ENCODE data around the gene GNG4.

Gene GNG4

DNA sequence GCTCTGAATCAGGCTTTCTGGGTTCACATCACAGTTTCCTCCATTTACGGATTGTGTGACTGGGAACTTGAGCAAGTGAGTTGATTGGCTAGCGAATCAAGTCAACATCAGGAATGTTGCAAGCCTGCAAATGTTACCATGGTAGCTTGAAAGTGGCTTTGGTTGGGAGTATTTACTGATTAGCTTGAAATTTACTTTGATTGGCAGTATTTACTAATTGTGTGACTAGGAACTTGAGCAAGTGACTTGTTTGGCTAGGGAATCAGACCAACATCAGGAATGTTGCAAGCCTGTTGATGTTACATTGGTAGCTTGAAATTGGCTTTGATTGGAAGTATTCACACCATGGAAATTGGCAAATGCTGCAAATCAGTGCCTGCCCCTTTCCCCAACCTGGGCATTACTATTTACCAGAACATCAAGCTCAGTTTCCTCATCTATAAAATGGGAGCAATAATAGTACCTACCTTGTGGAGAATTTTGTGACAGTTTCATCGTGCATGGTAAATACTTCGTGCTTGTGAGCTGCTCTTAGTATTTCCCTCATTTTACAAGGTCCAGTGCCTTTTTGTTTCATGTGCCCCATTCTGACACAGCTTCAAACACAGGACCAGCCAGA lies 122.3 kb downstream of the GNG4 start:
- DNase-seq = no peak

DNA sequence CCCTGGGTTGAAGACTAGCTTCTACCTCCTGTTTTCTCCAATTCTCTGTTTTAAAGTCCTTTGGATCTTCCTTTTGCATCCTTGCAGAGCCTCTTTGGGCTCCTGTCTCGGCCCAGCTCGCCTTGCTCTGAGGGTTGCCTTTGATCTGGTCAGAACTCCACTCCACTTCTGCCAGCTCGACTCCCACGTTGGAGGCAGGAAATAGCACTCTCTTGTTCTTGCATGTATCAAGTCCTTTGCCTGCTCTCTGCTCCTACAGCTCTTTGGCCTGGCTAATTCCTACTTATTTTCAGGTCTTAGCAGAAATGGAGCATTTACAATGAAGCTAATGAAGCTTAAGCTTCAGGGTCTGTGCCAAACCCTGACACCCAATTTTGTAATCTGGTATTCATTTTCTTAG lies 124.3 kb downstream of the GNG4 start:
- DNase-seq = no peak

DNA sequence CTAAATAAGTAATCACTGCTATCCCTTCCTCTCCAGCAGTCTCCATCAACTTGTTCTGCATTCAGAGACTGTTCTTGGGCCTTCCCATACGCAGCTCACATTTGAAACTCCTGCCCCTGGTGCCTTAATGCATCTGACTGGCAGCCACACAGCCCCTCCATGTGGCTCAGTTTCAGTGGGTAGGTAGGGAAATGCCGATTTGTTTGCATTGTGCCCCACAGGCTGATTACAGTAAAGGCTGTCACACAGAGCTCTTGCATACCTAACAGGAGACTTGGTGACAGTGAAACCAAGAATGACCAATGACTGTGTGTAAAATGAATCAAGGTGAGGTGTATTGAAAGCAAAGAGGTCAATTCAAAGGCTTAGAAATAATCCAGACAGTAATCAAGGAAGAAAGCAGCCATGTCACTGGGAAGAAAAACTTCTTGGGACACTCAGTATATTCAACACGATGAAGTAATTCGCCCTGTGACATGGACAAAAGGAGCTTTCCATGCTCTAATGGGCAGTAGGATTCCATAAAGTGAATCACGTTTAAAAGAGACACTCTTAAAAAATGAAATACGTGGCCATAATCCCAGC lies 132.6 kb downstream of the GNG4 start:
- DNase-seq = no peak

DNA sequence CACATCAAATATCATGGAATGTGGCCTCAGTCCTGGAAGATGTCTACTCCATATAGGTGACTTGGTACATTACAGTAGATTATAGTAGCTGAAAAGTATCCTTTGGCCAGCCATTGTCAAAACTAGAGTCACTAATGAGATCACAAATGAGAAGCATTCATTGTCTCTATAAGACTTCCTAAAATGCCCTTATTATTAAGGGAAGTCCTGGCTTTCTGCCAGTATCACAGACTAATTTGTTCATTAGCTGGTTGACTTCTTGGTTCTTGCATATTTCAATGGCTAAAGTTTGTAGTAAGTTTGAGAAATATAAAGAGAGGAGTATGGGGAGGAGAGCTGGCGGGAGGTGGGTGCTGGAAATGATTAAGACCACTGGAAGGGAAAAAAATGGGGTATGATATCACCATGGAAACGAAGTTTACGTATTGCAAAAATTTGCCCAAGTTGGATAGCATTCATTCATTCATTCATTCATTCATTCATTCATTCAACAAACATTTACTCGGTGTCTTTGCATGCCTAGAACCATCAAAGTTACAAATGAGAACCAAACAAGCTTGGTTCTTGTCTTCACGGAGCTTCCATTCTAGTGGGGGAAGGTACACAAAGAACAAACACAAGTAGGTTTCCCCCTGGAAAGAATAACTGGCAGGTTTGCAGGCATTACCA lies 133.6 kb downstream of the GNG4 start:
- no peak for DNase-seq

DNA sequence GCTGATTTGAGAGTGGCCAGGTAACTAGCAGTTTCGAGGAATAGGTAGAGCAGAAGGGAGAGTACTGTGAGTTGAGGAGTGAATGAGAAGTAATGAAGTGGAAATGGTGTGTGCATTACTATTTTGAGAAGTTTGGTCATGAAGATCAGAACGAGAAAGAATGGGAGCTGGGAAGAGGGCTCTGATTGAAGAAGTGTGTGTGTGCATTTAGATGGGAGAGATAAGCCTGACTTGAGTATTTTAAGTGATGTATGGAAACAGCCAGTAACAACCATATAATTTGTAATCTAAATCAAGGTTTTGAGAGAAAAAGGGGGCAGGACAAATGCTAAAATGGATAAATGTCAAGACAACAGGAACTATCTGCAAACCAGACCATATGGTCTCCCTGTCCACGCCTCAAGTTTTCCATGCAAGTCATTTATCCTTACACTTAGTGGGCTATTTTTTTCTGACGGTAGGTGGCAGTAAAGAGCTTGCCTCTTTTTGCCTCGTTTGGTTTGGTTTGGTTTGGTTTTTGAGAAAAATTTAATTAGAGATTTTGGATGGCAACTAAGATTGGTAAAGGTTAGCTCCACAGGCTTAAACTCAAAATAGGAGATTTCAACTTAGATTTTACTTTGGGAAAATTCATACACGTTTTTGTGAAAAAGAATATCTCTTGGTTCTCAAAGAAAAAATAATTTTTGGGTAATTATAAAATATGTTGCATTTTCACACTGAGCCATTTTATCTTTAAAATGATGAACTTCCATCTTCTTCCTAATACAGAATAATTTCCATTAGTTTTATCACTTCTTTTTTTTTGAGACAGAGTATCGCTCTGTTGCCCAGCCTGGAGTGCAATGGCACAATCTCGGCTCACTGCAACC lies 135.9 kb downstream of the GNG4 start:
- peak; percentile 63 to 78 for DNase-seq

- peak in 1 of 2 experiments; percentile 17 for DNase-seq
Measured at GRCh38 chr1:235511470-235512240, 137.9 kb downstream of the GNG4 start.

DNA sequence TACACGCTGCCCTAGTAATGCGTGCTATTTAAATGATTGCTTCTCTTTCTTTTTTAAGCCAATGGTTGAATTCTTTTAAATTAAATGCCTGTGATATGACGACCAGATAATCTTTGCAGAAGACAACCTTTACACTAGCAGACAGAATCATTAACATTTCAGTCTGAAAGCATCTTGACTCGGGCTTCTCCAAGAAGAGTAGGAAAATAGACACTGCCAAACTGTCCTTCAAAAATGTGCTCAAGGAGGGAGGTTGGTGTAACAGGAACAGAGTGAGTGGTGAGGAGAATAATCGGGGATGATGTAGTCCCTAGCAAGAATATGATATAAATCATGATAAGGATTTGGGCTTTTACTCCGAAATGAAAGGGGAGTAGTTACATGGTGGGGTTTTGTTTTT lies 138.8 kb downstream of the GNG4 start:
- DNase-seq = no peak

- DNase-seq = no peak
Measured at GRCh38 chr1:235507623-235508022, 142.0 kb downstream of the GNG4 start.

- peak; percentile 98 for DNase-seq
Measured at GRCh38 chr1:235504494-235505222, 144.9 kb downstream of the GNG4 start.

DNA sequence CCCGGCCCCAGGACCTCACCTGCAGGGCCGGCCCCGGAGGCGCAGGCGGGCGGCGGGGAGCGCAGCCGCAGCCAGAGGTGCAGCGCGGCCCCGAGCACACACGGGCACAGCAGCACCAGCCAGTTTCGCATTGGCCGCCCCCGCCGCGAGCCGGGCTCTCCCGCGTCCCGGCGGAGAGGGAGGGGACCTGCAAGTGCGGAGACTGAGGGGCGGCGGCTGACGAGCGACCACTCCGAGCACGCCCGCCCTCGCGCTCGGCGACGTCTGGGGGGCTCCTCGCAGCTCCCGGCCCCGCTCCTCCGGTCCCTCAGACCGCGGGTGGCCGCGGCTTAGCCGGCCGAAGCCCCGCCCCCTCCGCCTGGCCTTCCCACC lies 145.5 kb downstream of the GNG4 start, which contains the start of gene B3GALNT2:
B3GALNT2 (minus strand) TSS at position 331 of the 372 bp plus-strand sequence; CDS start at position 131, 200 bp downstream.
- DNase-seq = no peak

GRCh38 chr1:235503403-235504121 lies 146.0 kb downstream of the GNG4 start:
- peak; percentile 23 to 53 for DNase-seq

DNA sequence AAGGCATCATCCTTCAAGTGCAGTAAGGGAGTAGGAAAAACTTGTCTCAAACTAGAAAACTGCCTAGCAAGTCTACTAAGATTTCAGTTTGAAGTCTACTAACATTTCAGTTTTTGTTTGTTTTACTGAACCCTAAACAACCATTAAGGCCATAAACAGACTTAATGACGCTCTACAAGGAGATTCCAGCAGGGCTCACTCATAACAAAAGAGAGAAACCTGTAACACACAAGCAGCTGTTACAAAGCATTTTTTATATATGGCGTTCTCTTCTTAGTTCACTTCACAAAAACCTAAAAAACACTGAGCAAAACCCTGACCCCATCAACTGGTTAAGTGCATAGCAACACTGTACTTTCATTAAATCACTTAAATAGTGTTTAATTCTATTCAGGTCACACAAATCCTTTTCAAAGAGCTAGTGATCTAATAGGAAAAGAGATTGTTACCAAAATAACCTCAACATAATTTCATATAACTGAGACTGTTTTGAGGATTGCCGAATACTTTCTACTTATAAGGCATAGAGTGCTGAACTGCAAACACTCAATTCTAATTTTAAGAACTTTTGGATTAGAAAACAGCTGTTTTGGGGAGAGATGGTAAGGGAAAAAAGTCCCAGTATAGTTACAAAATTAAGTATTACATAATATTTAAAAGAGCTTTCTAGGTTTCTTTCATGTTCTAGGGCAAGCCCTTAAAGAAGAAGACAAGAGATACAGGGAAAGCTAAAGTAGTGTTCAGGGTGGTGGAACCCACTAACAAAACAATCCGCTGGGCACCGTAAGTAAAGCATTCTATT lies 146.8 kb downstream of the GNG4 start:
- no peak for DNase-seq

DNA sequence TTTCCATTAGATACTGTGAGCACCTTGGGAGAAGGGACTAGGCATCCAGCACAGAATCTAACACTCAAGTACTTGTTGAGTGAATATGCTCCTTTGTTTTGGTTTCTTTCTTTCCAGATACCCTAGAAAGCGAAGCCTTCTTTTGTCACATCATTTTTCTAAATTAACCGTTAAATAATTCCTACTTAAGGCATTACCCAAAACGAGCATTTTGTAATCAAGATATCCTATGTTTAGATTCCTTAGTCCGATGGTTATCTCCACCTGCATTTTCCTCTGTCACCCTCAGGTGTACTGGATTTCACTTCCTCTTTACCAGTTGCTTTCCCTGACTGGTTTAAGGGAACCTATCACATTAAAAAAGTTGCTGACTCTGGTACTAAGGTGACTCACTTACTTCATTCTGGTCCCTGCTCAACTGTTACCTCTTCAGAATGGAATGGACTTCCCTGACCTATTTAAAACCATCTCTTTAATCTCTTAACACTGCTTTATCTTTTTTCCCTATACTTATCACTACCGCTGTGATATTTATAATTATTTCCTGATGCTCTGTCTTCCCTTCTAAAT lies 148.5 kb downstream of the GNG4 start:
- no peak for DNase-seq
